Stimulated activated CD4-positive, alpha-beta T cell treated with anti-CD3 and anti-CD28 coated beads, Interleukin-2, amount 100 ng/mL, for 48 hours (primary cell): ENCODE measurements around the gene MPV17.
A peak's percentile ranks its signal among the peaks of the same experiment; 100 is the strongest.
"Not testable (repeated sequence)": the region's sequence is repeated elsewhere in the genome, so short reads cannot be mapped to it uniquely, and the experiment has no call there.

ENCODE experiments used
- DNase-seq, 2 donors: peaks; one replicate each; pipeline ENCODE4 v3.0.0-alpha.2; 2020

The MPV17 gene

DNA sequence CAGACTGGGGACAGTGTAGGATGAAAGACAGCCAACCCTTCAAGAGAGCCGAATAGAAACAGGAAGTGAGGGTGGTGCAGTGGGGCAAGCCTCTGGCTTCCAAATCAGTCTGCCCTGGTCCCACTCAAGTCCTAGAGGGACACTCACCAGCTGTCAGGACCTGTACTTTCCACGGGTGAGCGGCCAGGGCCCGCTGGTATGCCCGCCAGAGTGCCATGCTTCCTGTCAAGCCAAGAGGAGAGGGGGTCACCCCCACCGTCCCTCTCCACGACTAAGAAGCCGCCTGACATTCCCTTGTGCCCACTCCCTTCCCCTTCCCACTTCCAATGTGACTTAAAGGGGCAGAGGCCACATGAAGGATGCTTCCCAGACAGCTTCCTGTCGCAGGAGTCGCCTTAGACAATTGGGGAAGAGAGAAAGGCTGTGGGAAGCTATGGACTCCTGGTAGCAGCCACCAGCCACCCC, 564 bp downstream of the MPV17 start:
- DNase-seq, result no peak

DNA sequence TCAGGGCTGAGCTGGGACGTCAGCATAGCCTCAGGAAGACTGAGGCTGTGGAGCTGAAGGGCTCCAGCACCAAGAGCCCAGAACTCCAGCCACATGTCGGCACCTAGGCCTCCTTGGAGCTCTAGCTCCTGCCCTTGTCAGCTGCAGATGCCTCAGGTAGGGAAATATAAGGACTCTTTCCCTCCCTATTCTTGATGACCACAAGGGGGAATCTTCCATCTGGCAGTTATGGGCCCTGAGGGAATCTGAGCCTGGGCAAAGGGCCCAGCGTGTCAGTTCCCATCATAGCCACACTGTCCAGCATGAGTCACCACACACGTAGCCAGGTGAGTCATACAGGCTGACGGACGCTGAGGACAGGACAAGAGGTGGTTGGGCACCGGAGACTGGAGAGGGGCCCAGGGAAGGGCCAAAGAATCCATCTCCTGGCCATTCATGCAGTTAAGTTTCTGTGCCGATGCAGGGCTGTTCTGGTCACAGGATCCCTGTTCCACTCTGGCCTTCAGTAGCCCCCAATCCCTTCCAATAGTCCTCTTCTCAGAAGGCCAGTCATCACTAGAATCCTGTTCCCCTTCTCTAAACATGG, 1.8 kb downstream of the MPV17 start:
- no peak for DNase-seq

DNA sequence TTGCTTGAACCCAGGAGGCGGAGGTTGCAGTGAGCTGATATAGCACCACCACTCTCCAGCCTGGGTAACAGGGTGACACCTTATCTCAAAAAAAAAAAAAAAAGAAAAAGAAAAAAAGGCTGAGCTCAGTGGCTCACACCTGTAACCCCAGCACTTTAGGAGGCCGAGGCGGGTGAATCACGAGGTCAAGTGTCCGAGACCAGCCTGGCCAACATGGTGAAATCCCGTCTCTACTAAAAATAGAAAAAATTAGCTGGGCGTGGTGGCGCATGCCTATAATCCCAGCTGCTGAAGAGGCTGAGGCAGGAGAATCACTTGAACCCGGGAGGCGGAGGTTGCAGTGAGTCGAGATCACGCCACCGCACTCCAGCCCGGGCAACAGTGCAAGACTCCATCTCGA, 3.1 kb downstream of the MPV17 start:
- not testable (repeated sequence) for DNase-seq

DNA sequence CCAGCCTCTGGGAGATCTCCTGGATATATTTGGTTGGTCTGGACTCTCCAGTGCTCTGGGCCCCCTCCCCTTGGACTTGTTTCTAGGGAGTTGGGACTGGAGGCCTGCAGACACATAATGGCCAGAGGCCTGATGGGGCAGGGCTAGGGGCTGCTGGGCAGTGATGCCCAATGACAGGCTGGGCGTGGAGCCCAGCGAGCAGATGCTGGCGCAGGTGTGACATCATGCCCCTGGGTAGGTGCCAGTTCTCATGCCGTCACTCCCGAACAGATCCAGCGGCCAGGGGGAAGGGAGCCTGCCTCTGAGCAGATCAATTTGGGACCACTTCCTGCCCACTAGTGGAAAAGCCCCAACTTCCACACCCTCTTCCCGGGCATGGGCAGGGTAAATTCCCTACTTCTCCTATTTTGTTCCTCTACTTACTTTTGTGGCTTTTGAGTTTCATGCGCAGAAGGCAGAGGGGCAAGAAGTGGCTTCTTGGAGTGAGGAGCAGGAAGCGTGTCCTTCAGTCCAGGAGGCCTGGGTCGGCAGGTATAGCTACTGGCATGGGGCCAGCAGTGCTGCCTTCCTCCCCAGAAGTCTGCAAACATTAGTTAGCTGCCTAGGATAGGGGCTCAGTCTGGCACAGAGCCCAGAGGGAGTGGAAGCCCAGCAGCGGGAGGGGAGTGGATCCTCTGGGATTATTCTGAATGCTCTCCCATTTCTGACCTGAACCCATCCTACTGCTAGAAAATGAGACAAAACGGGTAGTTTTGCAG, 6.1 kb downstream of the MPV17 start:
- DNase-seq, result no peak

DNA sequence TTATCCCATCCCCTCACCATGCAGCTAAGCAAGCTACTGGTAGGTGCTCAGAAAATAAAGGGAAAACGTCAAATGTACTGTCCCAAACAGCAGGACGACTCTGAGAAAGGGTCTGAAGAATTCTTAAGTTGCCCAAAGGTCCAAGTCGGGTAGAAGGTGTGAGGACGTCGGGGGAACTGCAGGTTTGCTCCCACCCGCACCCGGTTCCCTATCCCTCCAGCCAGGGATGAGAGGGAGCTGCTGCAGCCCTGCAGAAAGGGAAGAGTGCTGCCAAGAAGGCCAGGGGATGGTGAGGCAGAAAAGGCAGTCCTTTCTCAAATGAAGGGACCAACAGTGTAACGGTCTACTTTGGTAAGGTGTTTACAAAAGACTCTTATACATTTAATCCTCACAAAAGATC, 7.8 kb downstream of the MPV17 start:
- no peak for DNase-seq

DNA sequence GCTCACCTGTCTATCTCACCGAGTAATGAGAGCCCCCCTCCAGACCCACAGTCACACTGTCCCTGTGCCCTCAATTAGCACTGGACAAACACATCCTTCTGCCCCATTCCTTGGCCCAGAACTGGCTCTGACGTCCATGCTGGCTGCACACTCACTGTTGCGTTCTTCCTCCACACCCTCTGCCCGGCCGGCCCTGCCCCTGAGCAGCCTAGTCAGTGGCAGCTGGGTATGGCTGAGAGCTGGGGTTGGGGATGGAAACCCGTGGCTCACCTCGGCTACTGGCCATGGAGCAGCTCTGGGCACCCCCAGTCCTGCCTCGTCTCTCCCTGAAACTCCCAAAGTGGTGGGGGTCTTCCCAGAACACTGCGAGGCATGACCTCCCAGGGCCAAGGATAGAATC, 8.2 kb downstream of the MPV17 start:
- no peak for DNase-seq

DNA sequence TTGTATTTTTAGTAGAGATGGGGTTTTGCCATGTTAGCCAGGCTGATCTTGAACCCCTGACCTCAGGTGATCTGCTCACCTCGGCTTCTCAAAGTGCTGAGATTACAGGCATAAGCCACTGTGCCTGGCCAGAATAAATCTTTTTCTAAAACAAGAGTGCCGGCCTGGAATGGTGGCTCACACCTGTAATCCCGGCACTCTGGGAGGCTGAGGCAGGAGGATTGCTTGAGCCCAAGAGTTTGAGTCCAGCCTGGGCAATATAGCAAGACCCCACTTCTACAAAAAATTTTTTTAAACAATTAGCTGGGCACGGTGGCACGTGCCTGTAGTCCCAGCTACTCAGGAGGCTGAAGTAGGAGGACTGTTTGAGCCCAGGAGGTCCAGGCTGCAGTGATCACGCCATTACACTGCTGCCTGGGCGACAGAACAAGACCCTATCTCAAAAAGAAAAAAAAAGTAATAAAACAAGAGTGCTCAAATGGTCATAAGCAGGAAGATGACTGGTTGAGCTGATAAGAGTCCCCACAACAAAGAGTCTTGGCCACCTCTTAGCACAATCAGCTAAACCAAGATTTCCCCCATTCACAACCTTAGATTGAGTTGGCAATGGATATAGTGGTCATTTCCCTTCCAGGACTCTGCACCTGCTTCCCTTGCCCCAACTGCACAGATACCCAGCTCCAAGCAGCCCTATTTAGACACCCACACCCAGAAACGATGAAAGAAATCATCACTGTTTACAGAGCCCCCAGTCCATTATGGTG, 8.8 kb downstream of the MPV17 start:
- no peak for DNase-seq

DNA sequence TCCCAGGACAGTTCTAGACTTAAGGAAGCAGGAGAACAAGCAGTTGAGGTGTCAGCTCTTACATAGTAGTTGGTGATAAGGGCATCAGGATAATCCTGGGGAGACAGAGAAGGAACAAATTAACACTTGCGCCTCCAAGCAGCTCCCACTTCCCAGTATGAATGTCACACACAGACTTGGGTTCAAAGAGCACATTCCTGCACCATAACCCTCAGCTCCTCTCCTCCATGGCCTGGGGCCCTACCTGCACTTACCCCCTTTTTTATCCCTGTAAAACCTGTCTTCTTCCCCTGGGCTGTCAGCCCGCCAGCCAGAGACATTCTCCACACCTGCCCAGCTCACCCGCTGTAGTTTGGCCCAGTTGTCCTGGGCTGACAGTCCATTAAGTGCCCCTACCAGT, 10.7 kb downstream of the MPV17 start:
- DNase-seq, result no peak

DNA sequence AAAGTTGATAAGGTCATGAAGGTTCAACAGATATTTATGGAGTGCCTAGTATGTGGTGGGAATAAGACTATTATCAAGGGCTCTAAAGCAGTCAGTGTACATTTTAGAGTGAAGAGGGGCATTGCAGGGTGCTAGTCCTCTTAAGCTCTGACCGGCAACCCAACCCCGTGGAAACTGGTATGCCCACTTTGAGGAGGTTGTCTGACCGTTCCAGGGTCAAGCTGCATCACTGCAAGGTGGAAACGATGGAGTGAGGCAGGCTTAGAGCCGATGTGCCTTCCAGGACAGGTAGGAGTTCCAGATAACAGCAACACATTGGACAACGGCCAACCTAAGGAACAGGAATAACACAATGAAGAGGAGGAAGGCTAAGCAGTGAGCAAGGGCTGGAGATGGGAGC, 13.2 kb downstream of the MPV17 start:
- no peak for DNase-seq

DNA sequence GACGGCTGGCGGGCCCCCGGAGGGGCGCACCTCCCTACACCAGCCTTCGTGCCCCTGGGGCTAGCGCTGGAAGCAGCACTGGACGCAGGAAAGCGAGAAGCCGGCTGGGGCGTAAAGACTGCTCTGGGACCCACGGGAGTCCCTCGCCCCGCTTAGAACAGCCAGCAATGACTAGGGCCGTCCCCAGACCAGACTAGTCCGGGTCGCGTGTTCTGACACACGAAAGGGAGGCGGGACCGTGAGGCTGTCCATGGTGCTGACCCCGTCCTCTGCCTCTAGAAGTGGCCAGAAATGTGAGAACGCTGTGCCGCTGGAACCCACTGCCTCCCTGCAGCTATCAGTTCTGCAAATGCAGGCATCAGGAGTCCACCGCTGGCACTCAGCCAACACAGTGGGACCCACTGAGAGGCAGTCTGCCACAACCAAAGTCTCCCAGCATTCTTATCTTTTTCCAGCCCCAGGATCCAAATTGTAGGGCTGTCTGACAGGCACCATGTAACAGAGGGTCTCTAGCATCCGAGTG, 14.5 kb downstream of the MPV17 start, which contains the start of gene UCN:
UCN (minus strand) TSS at position 87 of the 523 bp plus-strand sequence. CDS start 550 bp downstream, outside the sequence.
- DNase-seq, result no peak

DNA sequence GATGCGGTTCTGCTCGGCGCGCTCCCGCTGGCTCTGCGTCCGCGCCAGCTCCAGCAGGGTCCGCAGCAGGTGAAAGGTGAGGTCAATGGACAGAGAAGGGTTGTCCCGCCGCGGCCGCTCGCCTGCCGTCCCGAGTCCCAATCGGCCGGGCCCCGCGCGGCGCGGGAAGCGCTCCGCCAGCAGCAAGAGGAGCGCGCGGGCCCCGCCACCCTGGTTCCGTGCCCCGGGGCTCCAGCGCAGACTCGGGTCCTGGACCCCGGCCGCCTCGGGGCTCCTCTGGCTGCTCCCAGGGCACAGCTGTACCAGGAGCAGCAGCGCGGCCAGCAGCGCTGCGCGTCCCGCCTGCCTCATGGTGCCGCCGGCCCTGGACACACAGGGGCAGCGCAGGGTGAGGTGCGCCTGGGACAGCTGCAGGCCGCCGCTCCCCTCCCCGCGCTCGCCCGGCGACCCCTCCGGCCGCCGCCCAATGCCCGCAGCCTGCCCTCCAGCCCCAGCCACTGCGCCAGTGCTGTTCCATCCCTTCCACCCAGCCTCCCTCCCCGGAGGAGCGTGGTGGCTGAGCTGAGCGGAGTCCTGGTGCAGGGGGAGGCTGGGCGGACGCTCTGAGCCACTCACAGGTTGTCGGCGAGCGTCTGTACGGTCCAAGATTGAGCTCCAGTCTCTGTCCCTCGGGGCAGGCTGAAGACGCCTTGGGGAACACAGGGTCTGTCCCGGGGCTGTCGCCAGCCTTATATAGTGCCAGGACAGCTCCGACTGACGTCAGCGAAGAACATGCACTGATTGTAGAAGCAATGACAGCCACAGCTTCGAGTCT, 15.1 kb downstream of the MPV17 start:
- DNase-seq, result no peak

DNA sequence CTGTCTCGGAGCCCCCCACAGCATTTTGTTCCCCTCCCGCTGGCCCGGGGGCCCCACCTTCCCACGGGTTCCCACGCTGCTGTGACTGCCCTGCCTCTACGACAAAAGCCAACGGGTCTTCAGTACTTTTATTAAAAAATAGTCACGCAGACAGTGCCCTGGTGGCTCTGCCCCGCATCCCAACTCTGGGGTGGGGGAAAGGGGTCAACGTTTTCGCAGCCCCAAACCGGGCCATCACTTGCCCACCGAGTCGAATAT, 15.7 kb downstream of the MPV17 start:
- DNase-seq, result no peak

DNA sequence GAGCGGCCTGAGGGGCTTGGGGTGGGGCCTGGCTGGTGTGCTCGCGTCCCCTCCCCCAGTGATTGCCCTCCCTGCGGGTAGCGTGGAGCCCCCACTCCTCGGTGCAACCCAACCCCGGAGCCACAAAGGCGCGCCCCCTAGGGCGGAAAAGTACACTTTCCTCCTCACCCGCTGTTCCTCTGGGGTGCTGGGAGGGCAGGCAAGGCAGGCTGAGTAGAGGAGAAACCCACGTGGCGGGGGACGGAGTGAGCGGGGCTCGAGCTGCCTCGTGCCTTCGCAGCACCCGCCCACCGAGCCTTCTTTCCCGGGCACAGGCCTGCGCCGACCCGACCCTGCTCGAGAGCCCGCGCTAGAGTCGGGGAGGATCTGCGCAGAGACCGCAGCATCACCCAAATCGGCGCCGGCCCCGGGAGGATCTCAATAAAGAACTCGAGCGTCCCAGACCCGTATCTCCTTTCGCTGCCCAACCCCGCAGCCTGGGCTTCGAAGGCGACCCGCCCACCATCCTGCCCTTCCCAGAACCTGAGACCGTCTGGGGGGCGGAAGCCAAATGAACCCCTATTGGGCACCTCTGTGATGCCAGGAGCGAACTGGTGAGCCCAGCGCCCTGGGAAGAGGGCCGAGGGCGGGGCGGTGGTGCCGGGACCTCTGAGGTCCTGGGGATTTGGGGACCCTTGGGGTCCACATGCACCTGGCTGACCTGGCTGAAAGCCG, 16.2 kb downstream of the MPV17 start:
- DNase-seq, result peak in 1 of 2 donors; percentile 27

DNA sequence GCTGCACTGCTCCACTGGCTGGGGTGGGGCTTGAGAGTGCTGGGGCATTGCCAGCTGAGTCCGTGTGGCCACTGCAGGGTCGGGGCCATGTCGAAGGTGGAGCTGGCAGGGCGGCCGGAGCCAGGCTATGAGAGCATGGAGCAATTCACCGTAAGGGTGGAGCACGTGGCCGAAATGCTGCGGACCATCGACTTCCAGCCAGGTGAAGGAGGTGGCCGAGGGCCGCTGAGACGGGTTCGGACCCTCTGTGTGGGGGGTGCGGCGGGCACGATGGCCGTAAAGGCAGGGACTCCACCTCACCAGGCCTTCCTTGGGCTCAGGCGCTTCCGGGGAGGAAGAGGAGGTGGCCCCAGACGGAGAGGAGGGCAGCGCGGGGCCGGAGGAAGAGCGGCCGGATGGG, 16.8 kb downstream of the MPV17 start:
- DNase-seq, result no peak

DNA sequence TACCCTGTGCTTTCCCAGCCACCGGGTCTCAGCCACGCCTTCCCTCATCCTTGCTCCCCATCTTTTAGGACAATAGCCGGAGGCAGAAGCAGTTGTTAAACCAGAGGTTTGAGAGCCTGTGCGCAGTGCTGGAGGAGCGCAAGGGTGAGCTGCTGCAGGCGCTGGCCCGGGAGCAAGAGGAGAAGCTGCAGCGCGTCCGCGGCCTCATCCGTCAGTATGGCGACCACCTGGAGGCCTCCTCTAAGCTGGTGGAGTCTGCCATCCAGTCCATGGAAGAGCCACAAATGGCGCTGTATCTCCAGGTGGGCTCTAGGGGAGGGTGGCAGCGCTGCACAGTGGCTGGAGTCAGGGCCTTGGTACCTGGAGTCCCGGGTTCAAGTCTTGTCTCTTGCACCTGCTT, 17.4 kb downstream of the MPV17 start:
- no peak for DNase-seq

DNA sequence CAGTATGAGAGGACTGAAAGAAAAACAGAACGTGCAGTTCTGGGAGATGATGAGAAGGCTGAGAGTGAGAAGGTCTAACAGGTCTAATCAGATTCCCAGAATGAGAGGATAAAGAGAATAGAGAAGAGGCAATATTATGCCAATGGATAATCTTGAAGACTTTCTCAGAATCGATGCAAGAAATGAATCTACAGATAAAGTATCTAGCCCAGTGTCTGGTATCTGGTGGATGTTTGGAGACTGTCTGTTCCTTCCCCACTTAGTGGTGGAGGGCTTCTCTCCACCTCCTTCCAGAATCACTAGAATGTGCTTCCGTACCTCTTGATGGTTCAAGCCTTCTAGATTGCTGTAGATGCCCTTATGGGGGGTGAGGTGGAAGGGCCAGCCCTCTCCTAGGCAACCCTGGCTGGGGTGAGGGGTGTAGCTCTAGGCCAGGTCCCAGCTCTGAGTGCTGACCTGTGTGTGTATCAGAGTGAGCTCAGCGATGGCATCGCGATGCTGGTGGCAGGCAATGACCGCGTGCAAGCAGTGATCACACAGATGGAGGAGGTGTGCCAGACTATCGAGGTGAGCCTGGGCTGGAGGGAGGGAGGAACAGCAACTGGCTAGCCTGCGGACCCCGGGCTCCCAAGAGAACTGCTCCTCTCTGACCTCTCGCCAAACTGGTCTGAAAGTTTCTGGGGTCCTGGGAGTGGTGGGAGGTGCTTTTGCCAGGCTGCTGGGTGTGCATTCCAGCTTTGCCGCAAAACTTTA, 18.2 kb downstream of the MPV17 start:
- no peak for DNase-seq

DNA sequence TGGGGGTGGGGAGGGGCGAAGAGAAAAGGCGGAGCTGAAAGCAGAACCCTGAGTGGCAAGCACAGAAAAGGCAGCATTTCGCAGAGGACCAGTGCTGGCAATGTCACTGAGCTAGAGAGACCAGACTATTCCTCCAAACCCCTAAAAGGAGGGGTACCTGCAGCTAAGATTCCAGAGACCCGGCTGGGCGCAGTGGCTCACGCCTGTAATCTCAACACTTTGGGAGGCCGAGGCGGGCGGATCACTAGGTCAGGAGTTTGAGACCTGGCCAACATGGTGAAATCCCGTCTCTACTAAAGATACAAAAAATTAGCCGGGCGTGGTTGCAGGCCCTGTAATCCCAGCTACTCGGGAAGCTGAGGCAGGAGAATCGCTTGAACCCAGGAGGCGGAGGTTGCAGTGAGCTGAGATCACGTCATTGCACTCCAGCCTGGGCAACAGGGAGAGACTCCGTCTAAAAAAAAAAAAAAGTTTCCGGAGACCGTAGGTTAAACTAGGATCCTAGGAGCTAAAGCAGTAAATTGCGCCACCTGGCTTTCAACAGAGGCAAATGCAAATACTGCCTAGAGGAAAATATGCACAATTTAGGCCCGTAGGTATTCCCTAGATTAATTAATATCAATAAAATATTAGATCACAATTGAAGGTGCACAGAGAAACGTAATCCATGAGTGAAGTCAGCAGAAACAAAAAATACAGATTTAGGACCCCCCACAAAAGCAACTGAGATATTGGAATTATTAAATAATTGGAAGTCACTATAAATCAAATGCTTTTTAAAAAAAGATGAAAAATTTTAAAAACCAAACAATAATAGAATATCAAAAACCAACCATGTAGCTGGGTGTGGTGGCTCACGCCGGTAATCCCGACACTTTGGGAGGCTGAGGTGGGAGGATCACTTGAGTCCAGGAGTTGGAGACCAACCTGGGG, 19.5 kb downstream of the MPV17 start:
- DNase-seq, result peak; percentile 33

DNA sequence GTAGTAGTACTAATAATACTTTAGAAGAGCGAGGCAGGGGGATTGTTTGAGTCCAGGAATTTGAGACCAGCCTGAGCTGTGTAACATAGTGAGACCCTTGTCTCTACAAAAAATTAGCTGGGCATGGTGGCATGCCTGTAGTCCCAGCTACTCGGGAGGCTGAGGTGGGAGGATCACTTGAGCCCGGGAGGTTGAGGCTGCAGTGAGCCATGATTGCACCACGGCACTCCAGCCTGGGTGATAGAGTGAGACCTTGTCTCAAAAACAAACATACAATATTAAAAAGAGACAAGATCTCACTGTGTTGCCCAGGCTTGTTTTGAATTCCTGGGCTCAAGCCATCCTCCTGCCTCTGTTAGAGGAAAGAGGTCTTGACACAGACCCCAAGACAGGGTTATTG, 22.3 kb downstream of the MPV17 start:
- not testable (repeated sequence) for DNase-seq

DNA sequence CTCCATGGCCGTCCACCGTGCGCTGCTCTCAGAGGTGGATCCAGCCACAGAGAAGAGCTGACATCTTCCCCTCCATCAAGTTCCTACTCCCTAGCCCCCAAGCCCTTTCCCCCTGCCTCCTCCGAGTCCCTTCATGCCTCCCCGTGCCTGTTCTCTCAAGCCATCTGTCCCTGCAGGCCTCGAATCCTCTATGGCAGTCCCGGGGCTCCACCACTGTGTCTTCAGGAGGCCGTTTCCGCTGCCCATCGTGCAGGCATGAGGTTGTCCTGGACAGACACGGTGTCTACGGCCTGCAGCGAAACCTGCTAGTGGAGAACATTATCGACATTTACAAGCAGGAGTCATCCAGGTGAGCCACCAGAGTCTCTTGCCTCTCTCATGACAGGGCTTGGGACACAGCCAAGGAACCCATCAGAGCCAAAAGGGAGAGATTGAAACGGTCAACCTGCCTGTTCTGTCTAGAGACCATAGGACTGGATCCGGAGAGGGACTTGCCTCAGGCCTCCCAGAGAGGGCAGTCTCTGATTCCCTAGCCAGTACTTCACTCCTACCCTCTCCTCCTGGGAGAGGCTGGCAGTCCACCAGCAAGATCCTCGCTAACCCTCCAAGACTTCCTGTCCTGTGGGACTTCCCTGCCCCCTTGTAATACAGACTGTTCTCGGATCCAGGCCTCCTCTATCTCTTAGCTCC, 24.4 kb downstream of the MPV17 start:
- no peak for DNase-seq

DNA sequence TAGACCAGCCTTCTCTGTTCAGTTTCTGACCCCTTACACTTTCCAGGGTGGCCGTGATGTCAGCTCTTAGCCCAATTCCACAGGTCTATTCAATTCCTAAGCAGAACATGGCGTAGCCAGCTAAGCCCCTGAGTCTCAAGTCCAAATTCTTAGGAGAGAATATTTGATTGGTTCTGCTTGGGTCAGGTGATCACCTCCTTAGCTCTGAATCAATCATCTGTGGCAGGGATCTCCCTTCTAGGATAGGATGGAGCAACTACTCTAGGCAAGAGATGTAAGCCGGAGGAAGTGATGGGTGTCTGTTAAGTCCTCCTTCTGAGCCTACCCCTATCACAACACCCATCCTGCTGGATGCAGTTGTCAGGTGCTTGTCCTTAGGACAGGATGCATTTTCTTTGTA, 25.7 kb downstream of the MPV17 start:
- no peak for DNase-seq
